IPS DF 6.9 (cell line): ENCODE results near the gene TPRN.
A peak's percentile ranks its signal among the peaks of the same experiment; 100 is the strongest.

Experiments used
- DNase-seq: peaks from one replicate; pipeline ENCODE4 v3.0.0-alpha.2; 2013; ENCODE audit warnings: low read depth, low spot score
- H3K27ac ChIP-seq: one replicate; pipeline ENCODE4 v1.5.1; 2013; ENCODE audit warnings: low read length, control low read depth
- H3K27me3 ChIP-seq: 2 replicates; pipeline ENCODE4 v1.6.1; 2013; ENCODE audit warnings: mild to moderate bottlenecking, low read length; ENCODE audit not compliant: control insufficient read depth, insufficient read depth
- H3K36me3 ChIP-seq: 2 replicates; pipeline ENCODE4 v1.6.1; 2013; ENCODE audit warnings: low read length; ENCODE audit not compliant: control insufficient read depth, insufficient read depth
- H3K4me1 ChIP-seq: 2 replicates; pipeline ENCODE4 v1.6.1; 2013; ENCODE audit warnings: low read length; ENCODE audit not compliant: control insufficient read depth, insufficient read depth
- H3K4me3 ChIP-seq: 2 replicates; pipeline ENCODE4 v1.5.1; 2013; ENCODE audit warnings: mild to moderate bottlenecking, low read length
- H3K9me3 ChIP-seq: 2 replicates; pipeline ENCODE4 v1.6.1; 2013; ENCODE audit warnings: low read length, inconsistent platforms; ENCODE audit not compliant: control insufficient read depth, insufficient read depth
- WGBS: extraction: QIAGEN DNeasy Blood & Tissue Kit; methylation state at CpG from one replicate; pipeline ENCODE4 v1.1.7; 2013; ENCODE audit warnings: mixed read lengths, missing lambda C conversion rate; ENCODE audit not compliant: insufficient read length, insufficient coverage; 5-methylcytosine and 5-hydroxymethylcytosine counted together

Gene TPRN

GRCh38 chr9:137202966-137203365, 2.4 kb upstream of the TPRN start:
- WGBS, result no CpG with 5 or more reads among the region's 8 CpGs
- H3K27me3 ChIP-seq, result no peaks in the 10 kb centered on the region
- 0 out of 2 replicates have a peak, but pooled peaks cover 3% of the 10 kb centered on the region for H3K36me3 ChIP-seq
- no peaks in the 10 kb centered on the region for H3K9me3 ChIP-seq
- H3K4me3 ChIP-seq, result no peak overlapping the region
- peaks cover 10% of the 10 kb centered on the region for H3K4me1 ChIP-seq
- no peak overlapping the region for H3K27ac ChIP-seq
- DNase-seq, result no peak

GRCh38 chr9:137201205-137201868, 796 bp upstream of the TPRN start:
- no peak for DNase-seq
- H3K4me1 ChIP-seq, result peaks cover 10% of the 10 kb centered on the region
- no peak overlapping the region for H3K27ac ChIP-seq

DNA sequence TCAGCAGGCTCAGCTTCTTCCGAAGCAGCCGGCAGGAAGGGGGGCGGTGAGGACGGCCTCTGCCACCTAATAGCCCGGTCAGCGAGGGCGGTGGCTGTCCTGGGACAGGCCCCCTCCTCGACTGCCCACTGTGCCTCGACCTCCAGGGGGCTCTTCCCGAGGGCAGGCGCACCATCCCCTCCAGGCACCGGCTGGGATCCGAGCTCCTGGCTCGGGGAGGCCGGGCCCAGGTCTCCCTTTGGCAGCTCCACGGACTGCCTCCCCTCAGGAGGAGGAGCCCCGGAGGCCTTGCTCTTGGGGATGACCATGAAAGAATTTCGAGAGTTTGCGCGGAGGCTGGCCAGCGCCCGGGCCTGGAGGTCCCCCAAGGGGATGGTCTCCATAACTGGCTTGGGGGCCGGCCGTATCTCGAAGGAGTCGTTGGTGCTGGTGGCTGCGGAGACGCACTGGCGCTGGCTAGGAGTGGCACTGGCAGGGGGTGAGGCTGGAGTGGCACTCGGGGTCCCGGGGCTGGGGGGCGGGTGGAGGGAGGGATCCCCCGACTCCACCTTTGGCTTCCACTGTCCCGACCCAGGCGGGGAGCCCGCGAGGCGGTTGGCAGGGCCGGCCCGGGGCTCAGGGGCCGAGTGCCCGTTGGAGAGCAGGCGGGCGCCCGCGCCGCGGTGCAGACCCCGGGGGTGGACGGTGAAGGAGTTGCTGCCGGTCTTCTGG, 975 bp downstream of the TPRN start:
- H3K4me1 ChIP-seq, result peaks cover 9% of the 10 kb centered on the region
- H3K9me3 ChIP-seq, result no peaks in the 10 kb centered on the region
- no peak overlapping the region for H3K27ac ChIP-seq
- H3K27me3 ChIP-seq, result no peaks in the 10 kb centered on the region
- DNase-seq, result no peak
- H3K36me3 ChIP-seq, result peaks cover 3% of the 10 kb centered on the region; the same call in 1 of the 2 replicates
- peak overlapping the region; percentile 42; the same call in 1 of the 2 replicates for H3K4me3 ChIP-seq
- WGBS, result no CpG with 5 or more reads among the region's 51 CpGs

More at GRCh38 chr9:137201205-137201868, 796 bp upstream of the TPRN start:
- WGBS, result no CpG with 5 or more reads among the region's 23 CpGs
- Histone ChIP-seq H3K36me3 (peaks cover 3% of the 10 kb centered on the region; the same call in 1 of the 2 replicates), H3K4me3 (peak overlapping the region; percentile 39; the same call in 1 of the 2 replicates), H3K9me3 (no peaks in the 10 kb centered on the region), H3K27me3 (no peaks in the 10 kb centered on the region)

DNA sequence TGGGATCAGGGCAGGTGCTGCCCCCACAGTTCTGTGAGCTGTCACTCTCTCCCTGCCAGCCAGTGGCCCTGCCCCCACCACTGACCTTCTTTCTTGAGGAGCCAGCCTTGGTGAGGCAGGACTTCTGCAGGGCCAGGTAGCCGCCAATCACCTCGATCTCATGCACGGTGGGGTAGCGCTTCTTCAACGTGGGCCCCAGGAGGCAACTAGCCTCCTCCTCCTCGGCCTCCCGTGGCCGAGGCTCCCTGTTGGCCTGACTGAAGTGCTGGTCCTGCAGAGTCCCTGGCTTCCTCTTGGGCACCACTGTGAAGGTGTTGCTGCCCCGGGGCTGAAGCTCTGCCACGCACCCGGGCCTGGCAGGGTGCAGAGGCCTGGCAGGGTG, 1.6 kb downstream of the TPRN start:
- Histone ChIP-seq H3K27ac (no peak overlapping the region), H3K36me3 (peaks cover 3% of the 10 kb centered on the region; the same call in 1 of the 2 replicates), H3K4me1 (peaks cover 10% of the 10 kb centered on the region), H3K4me3 (no peak overlapping the region), H3K9me3 (no peaks in the 10 kb centered on the region), H3K27me3 (no peaks in the 10 kb centered on the region)
- DNase-seq, result no peak
- no CpG with 5 or more reads among the region's 11 CpGs for WGBS

DNA sequence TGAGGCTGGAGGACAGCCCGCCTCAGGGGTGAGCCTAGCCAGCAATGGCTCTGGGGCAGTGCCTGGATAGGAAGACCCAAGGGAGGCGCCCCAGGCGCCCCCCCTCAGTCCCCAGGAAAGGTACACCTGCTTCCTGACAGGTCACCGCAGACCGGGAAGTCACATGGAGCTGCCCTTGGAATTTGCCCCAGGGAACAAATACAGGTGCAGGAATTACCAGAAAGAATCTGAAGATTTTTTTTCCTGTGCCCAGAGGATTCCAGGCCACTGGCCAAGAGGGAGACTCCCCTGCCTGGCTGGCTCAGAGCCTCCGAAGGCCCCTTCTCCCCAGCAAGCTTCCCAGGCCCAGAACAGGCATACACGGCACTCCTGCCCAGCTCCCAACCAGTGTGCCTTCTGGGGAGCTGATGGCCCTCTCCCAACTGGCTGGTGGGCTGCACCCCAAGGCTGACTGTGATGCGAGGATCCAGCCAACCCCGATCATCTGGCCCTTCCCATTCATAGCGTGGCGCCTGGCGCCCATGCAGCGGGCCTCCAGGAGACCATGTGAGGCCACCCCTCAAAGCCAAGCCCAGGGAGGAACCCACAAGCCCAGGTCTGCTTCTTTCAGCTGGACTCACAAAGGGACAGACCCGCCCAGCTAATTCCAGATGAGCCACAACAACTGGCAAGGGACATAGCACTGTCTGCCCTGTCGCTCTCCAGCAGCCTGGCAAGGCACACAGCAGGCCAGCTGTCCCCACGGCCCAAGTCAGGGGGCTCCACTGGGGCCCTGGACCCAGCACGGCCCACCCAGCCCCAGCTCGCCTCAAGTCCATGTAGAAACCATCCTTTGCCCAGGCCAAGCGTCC, 2.3 kb downstream of the TPRN start:
- H3K27ac ChIP-seq, result no peak overlapping the region
- H3K4me1 ChIP-seq, result peaks cover 10% of the 10 kb centered on the region
- DNase-seq, result no peak
- no peaks in the 10 kb centered on the region for H3K27me3 ChIP-seq
- H3K36me3 ChIP-seq, result peaks cover 3% of the 10 kb centered on the region; the same call in 1 of the 2 replicates
- no peak overlapping the region for H3K4me3 ChIP-seq
- H3K9me3 ChIP-seq, result no peaks in the 10 kb centered on the region
- WGBS, result no CpG with 5 or more reads among the region's 19 CpGs

- DNase-seq, result no peak
- H3K4me1 ChIP-seq, result peaks cover 8% of the 10 kb centered on the region
- H3K27me3 ChIP-seq, result no peaks in the 10 kb centered on the region
- H3K36me3 ChIP-seq, result peaks cover 5% of the 10 kb centered on the region; the same call in 1 of the 2 replicates
- no peak overlapping the region for H3K27ac ChIP-seq
- H3K9me3 ChIP-seq, result no peaks in the 10 kb centered on the region
- no CpG with 5 or more reads among the region's 21 CpGs for WGBS
- no peak overlapping the region for H3K4me3 ChIP-seq
These were observed 4.9 kb downstream of the TPRN start for GRCh38 chr9:137195525-137196220.

DNA sequence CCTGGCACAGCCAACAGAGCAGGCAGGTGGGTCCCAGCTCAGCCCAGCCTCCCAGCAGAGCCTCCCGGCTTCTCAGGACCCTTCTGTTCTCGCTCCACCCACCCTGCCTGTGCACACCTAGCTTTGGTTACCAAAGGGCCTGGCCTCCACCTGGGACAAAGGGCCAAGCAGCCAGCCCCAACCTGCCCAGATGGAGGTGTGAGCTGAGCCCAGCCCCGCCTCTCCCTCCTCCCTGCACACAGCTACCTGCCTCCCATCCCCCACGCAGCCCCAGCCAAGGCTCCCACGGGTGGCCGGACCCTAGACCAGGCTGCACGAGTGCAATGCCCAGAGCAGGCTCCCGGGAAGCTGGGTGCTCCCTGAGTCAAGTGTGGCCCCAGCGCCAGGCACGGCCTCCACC, 5.6 kb downstream of the TPRN start:
- H3K27me3 ChIP-seq, result no peaks in the 10 kb centered on the region
- no peak for DNase-seq
- H3K4me3 ChIP-seq, result no peak overlapping the region
- no peaks in the 10 kb centered on the region for H3K9me3 ChIP-seq
- peaks cover 8% of the 10 kb centered on the region for H3K4me1 ChIP-seq
- WGBS, result no CpG with 5 or more reads among the region's 10 CpGs
- H3K27ac ChIP-seq, result no peak overlapping the region
- H3K36me3 ChIP-seq, result peaks cover 5% of the 10 kb centered on the region; the same call in 1 of the 2 replicates

- Histone ChIP-seq H3K9me3 (no peaks in the 10 kb centered on the region), H3K36me3 (peaks cover 5% of the 10 kb centered on the region; the same call in 1 of the 2 replicates), H3K4me1 (peaks cover 13% of the 10 kb centered on the region), H3K27ac (no peak overlapping the region), H3K27me3 (no peaks in the 10 kb centered on the region), H3K4me3 (no peak overlapping the region)
- no peak for DNase-seq
- no CpG with 5 or more reads among the region's 16 CpGs for WGBS
These were observed 6.2 kb downstream of the TPRN start for GRCh38 chr9:137194388-137194787.

DNA sequence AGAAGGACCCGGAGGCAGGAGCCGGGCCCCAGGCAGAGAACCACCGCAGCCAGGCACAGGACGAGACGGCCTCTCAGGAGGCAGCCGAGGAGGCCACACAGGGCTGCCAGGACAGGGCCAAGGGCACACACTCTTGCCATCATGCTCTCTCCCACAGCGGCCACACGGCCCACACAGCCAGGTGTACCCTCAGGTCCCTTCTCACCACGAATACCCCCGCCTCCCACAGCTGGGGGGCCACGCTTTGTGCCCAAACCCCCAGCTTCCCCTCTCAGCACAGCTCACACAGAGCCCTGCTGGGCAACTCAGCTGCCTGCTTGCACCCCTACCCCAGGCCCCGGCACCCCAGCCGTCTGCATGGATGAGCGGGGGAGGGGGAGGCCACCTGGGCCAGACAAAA, 6.8 kb downstream of the TPRN start:
- Histone ChIP-seq H3K9me3 (no peaks in the 10 kb centered on the region), H3K27me3 (no peaks in the 10 kb centered on the region), H3K4me3 (no peak overlapping the region), H3K27ac (no peak overlapping the region), H3K36me3 (peaks cover 5% of the 10 kb centered on the region; the same call in 1 of the 2 replicates), H3K4me1 (peaks cover 10% of the 10 kb centered on the region)
- no peak for DNase-seq
- no CpG with 5 or more reads among the region's 14 CpGs for WGBS

- DNase-seq, result no peak
These were observed 7.7 kb downstream of the TPRN start for GRCh38 chr9:137192859-137193258.

More at GRCh38 chr9:137192859-137193258, 7.7 kb downstream of the TPRN start:
- Histone ChIP-seq H3K9me3 (no peaks in the 10 kb centered on the region), H3K27me3 (no peaks in the 10 kb centered on the region), H3K4me3 (no peak overlapping the region), H3K36me3 (peaks cover 5% of the 10 kb centered on the region; the same call in 1 of the 2 replicates), H3K4me1 (peaks cover 7% of the 10 kb centered on the region), H3K27ac (no peak overlapping the region)
- no CpG with 5 or more reads among the region's 2 CpGs for WGBS
